Astrocyte (in vitro differentiated cells and primary cell): Measurements from ENCODE around the gene NEK7.

Experiments
- CTCF ChIP-seq: IDR thresholded peaks from 2 replicates; pipeline ENCODE4 v1.5.1; 2011; ENCODE audit warnings: low read depth, mild to moderate bottlenecking, inconsistent platforms, low read length, moderate library complexity; ENCODE audit not compliant: insufficient read depth
- EZH2 ChIP-seq: IDR thresholded peaks from 2 replicates; pipeline ENCODE4 v1.6.1; 2012; ENCODE audit warnings: mild to moderate bottlenecking, low read length, inconsistent platforms; ENCODE audit not compliant: insufficient read depth

GRCh38 chr1:198333744-198334143 lies 176.9 kb downstream of the NEK7 start:
- no peak for TF ChIP-seq EZH2
- TF ChIP-seq CTCF = no peak
